Osteoblast (primary cell): Measurements from ENCODE around the gene TCL1B. TPM values are rescaled to one million over a fixed set of nuclear protein-coding genes. Genes with fewer than 3 reads are reported as not detected.

Experiments used
- DNase-seq: peaks from one replicate; pipeline ENCODE4 v3.0.0; 2011; ENCODE audit warnings: low spot score, mixed read lengths; ENCODE audit not compliant: insufficient read length; ENCODE audit errors: missing footprints
- H2AFZ ChIP-seq: 2 replicates; pipeline ENCODE4 v1.6.0; 2011; ENCODE audit warnings: mild to moderate bottlenecking, low read length
- H3K27ac ChIP-seq: 2 replicates; pipeline ENCODE4 v1.5.1; 2011; ENCODE audit warnings: mild to moderate bottlenecking, low read depth, low read length, moderate library complexity
- H3K27me3 ChIP-seq: 2 replicates; pipeline ENCODE4 v1.6.0; 2012; ENCODE audit warnings: mild to moderate bottlenecking, control low read depth, inconsistent platforms, low read length, moderate library complexity; ENCODE audit not compliant: insufficient read depth
- H3K36me3 ChIP-seq: 2 replicates; pipeline ENCODE4 v1.5.1; 2011; ENCODE audit warnings: mild to moderate bottlenecking, low read length, control low read depth, moderate library complexity; ENCODE audit not compliant: insufficient read depth
- H3K4me1 ChIP-seq: 2 replicates; pipeline ENCODE4 v1.5.1; 2011; ENCODE audit warnings: mild to moderate bottlenecking, low read length, control low read depth, moderate library complexity; ENCODE audit not compliant: insufficient read depth
- H3K4me2 ChIP-seq: 2 replicates; pipeline ENCODE4 v1.6.0; 2011; ENCODE audit warnings: mild to moderate bottlenecking, low read length; ENCODE audit not compliant: insufficient read depth
- H3K4me3 ChIP-seq: fragments of 200-600 bp; sonication (generic); 3 replicates; pipeline ENCODE4 v1.5.1; 2012; ENCODE audit warnings: mild to moderate bottlenecking, low read length, inconsistent platforms; ENCODE audit not compliant: insufficient read depth
- H3K79me2 ChIP-seq: 2 replicates; pipeline ENCODE4 v1.6.0; 2012; ENCODE audit warnings: mild to moderate bottlenecking, low read length, control low read depth, inconsistent platforms; ENCODE audit not compliant: insufficient read depth
- H3K9me3 ChIP-seq: 2 replicates; pipeline ENCODE4 v1.5.1; 2011; ENCODE audit warnings: low read depth, low read length, control low read depth
- H4K20me1 ChIP-seq: 2 replicates; pipeline ENCODE4 v1.6.0; 2012; ENCODE audit warnings: mild to moderate bottlenecking, low read length, control low read depth; ENCODE audit not compliant: insufficient read depth
- CTCF ChIP-seq: IDR thresholded peaks from 2 replicates; pipeline ENCODE4 v1.5.1; 2011; ENCODE audit warnings: mild to moderate bottlenecking, low read depth, low read length, moderate library complexity; ENCODE audit errors: extremely low read depth
- total RNA-seq: library from RNA; depleted of rRNA; stranded (reverse); fragments of >200 nt; gene quantifications from 2 replicates; pipeline ENCODE4 v1.2.3, GENCODE V29; 2012

The TCL1B gene
- total RNA-seq, 1 donor = not detected

- TF ChIP-seq CTCF = no peak
- Histone ChIP-seq H3K36me3 (no peaks in the 10 kb centered on the region), H3K4me3 (no peak overlapping the region)
Observed at GRCh38 chr14:95655461-95655860, 30.8 kb upstream of the TCL1B start.

GRCh38 chr14:95656634-95657033 is 29.6 kb upstream of the TCL1B start:
- no peaks in the 10 kb centered on the region for H3K27me3 ChIP-seq
- no peaks in the 10 kb centered on the region for H3K4me1 ChIP-seq
- H3K9me3 ChIP-seq = no peaks in the 10 kb centered on the region
- H3K36me3 ChIP-seq = no peaks in the 10 kb centered on the region
- H3K4me2 ChIP-seq = no peak overlapping the region
- no peak overlapping the region for H3K4me3 ChIP-seq
- TF ChIP-seq CTCF = no peak
- no peak overlapping the region for H2AFZ ChIP-seq
- no peaks in the 10 kb centered on the region for H3K79me2 ChIP-seq
- no peak for DNase-seq
- no peaks in the 10 kb centered on the region for H4K20me1 ChIP-seq
- no peak overlapping the region for H3K27ac ChIP-seq

More at GRCh38 chr14:95655461-95655860, 30.8 kb upstream of the TCL1B start:
- no peak for DNase-seq
- Histone ChIP-seq H3K27me3 (no peaks in the 10 kb centered on the region), H3K9me3 (no peaks in the 10 kb centered on the region), H2AFZ (no peak overlapping the region), H3K79me2 (no peaks in the 10 kb centered on the region), H3K4me2 (no peak overlapping the region), H3K4me1 (no peaks in the 10 kb centered on the region), H4K20me1 (no peaks in the 10 kb centered on the region), H3K27ac (no peak overlapping the region)

GRCh38 chr14:95657454-95657853 is 28.8 kb upstream of the TCL1B start:
- H3K4me1 ChIP-seq = no peaks in the 10 kb centered on the region

More at GRCh38 chr14:95657454-95657853, 28.8 kb upstream of the TCL1B start:
- no peaks in the 10 kb centered on the region for H3K27me3 ChIP-seq
- H3K9me3 ChIP-seq = no peaks in the 10 kb centered on the region
- no peaks in the 10 kb centered on the region for H3K79me2 ChIP-seq
- TF ChIP-seq CTCF = no peak
- H2AFZ ChIP-seq = no peak overlapping the region
- H3K36me3 ChIP-seq = no peaks in the 10 kb centered on the region
- no peak overlapping the region for H3K4me3 ChIP-seq
- H3K27ac ChIP-seq = no peak overlapping the region
- no peak overlapping the region for H3K4me2 ChIP-seq
- DNase-seq = no peak
- H4K20me1 ChIP-seq = no peaks in the 10 kb centered on the region
